Left colon (tissue), 2 donors: Measurements from ENCODE around the gene SOCS1. TPM values are rescaled to one million over a fixed set of nuclear protein-coding genes. Genes with fewer than 3 reads are reported as not detected.

Source experiments
- total RNA-seq, 2 donors: library from RNA; stranded (reverse); fragmentation: NEBNext Ultra II Directional; extraction: Animal tissue kit (Norgen Biotek cat#: 25700); gene quantifications; one replicate each; pipeline ENCODE4 v1.2.1, GENCODE V29; 2021
- donor health status: DM: no; HTN: no; CAD: no.
- donor health status: DM: yes; HTN: yes; CAD: no.

SOCS1 gene
- total RNA-seq, 2 donors from 2014 or later: 4.7 to 4.9 TPM

Other genes starting within 250 kb of the SOCS1 start
- gene TNP2, start 13.1 kb upstream of the SOCS1 start, total RNA-seq: not detected
- not detected for gene PRM3, start 17.4 kb upstream of the SOCS1 start, total RNA-seq
- gene PRM2, start 20.3 kb upstream of the SOCS1 start, total RNA-seq: not detected
- not detected for gene PRM1, start 25.1 kb upstream of the SOCS1 start, total RNA-seq
- gene RMI2, start 89.3 kb upstream of the SOCS1 start, total RNA-seq: 1 to 10 TPM; 5.5 to 8.3 TPM